Colonic mucosa (tissue), 4 donors: ENCODE results near the gene CDH16. TPM values are rescaled to one million over a fixed set of nuclear protein-coding genes. Genes with fewer than 3 reads are reported as not detected.
"Not testable (repeated sequence)": the region's sequence is repeated elsewhere in the genome, so short reads cannot be mapped to it uniquely, and the experiment has no call there.

Experiments
- DNase-seq: peaks from one replicate; pipeline ENCODE4 v3.0.0-alpha.2; 2020
- H3K27ac ChIP-seq: fragments of 200-600 bp; one replicate; pipeline ENCODE4 v1.8.0; 2021
- H3K27me3 ChIP-seq: fragments of 200-600 bp; one replicate; pipeline ENCODE4 v1.8.0; 2021
- H3K36me3 ChIP-seq: fragments of 200-600 bp; one replicate; pipeline ENCODE4 v1.8.0; 2021
- H3K4me1 ChIP-seq: fragments of 200-600 bp; one replicate; pipeline ENCODE4 v1.8.0; 2021; ENCODE audit warnings: mild to moderate bottlenecking
- H3K4me3 ChIP-seq: fragments of 200-600 bp; one replicate; pipeline ENCODE4 v1.8.0; 2021
- H3K9ac ChIP-seq, 2 donors: one replicate each; pipeline ENCODE4 v1.7.0; 2013; ENCODE audit warnings: control low read depth in 2 of 2, low read depth in 2 of 2, low read length in 2 of 2
- H3K9me3 ChIP-seq: fragments of 200-600 bp; one replicate; pipeline ENCODE4 v1.8.0; 2021
- intact Hi-C: fragments of 100-400 bp; cut with DNase I; formaldehyde crosslinking; loops from one replicate; pipeline ENCODE4 v1.14.1; 2022
- total RNA-seq, 2 donors: library from RNA; stranded (reverse); fragmentation: NEBNext Ultra II Directional in 1 of 2; extraction: Animal tissue kit (Norgen Biotek cat#: 25700) in 1 of 2; gene quantifications; one replicate each; pipeline ENCODE4 v1.2.1, GENCODE V29; 2021
- TF ChIP-seq, protein P1 (sequence below): fragments of 200-600 bp; IDR thresholded peaks from one replicate; pipeline ENCODE4 v1.8.0; 2022; ENCODE audit warnings: antibody characterized with exemption, mild to moderate bottlenecking
- donor health status: healthy.
- donor health status: DM: no; HTN: no; CAD: no.
- donor health status: DM: no; HTN: no; CAD: no.

The CDH16 gene
- total RNA-seq, 2 donors from 2014 or later, result 0.72 to 1.8 TPM

DNA sequence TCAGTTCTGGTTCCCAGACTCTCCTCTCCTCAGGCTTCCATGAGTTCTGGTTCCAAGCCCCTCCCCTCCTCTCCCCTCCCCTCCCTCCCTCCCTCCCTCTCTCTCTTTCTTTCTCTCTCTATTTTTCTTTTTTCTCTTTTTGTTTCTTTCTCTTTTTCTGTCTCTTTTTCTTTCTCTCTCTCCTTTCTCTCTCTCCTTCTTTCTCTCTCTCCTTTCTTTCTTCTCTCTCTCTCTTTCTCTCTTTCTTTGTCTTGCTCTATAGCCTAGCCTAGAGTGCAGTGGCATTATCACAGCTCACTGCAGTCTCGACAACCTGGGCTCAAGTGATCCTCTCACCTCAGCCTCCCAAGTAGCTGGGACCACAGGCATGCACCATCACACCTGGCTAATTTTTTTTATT, 41.6 kb upstream of the CDH16 start:
- H3K4me1 ChIP-seq, result peaks cover 4% of the 10 kb centered on the region
- no peak overlapping the region for H3K4me3 ChIP-seq
- no peaks in the 10 kb centered on the region for H3K9me3 ChIP-seq
- H3K9ac ChIP-seq, result no peak overlapping the region
- no peaks in the 10 kb centered on the region for H3K27me3 ChIP-seq
- no peak overlapping the region for H3K27ac ChIP-seq
- intact Hi-C loops, result no loop called here
- TF ChIP-seq, protein P1, sequence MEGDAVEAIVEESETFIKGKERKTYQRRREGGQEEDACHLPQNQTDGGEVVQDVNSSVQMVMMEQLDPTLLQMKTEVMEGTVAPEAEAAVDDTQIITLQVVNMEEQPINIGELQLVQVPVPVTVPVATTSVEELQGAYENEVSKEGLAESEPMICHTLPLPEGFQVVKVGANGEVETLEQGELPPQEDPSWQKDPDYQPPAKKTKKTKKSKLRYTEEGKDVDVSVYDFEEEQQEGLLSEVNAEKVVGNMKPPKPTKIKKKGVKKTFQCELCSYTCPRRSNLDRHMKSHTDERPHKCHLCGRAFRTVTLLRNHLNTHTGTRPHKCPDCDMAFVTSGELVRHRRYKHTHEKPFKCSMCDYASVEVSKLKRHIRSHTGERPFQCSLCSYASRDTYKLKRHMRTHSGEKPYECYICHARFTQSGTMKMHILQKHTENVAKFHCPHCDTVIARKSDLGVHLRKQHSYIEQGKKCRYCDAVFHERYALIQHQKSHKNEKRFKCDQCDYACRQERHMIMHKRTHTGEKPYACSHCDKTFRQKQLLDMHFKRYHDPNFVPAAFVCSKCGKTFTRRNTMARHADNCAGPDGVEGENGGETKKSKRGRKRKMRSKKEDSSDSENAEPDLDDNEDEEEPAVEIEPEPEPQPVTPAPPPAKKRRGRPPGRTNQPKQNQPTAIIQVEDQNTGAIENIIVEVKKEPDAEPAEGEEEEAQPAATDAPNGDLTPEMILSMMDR, result no peak
- DNase-seq, result no peak
- H3K36me3 ChIP-seq, result no peaks in the 10 kb centered on the region

DNA sequence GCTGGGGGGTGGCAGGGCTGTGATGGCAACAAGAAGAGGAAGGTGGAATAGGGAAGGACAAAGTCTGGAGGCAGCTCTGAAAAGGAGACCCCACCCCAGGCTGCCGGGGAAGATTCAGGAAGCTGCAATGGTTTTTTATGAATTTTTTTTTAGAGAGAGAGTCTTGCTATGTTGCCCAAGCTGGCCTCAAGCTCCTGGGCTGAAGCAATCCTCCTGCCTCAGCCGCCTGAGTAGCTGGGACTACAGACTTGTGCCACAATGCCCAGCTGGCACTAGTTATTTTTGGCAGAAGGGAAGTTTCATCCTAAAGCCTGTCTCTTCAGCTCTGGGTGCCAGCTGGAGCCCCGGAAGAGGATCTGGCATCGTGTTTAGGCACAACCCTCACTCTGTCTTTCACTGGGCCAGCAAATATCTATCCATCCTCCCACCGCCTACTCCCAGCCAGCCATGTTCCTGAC, 41.0 kb upstream of the CDH16 start:
- Histone ChIP-seq H3K4me1 (peaks cover 4% of the 10 kb centered on the region), H3K4me3 (no peak overlapping the region), H3K9me3 (no peaks in the 10 kb centered on the region), H3K27ac (peak overlapping the region; percentile 22), H3K9ac (peak overlapping the region in 1 of 2 donors; percentile 2), H3K36me3 (no peaks in the 10 kb centered on the region), H3K27me3 (no peaks in the 10 kb centered on the region)
- TF ChIP-seq, protein P1, result no peak
- intact Hi-C loops, result no loop called here
- DNase-seq, result peak; percentile 61

DNA sequence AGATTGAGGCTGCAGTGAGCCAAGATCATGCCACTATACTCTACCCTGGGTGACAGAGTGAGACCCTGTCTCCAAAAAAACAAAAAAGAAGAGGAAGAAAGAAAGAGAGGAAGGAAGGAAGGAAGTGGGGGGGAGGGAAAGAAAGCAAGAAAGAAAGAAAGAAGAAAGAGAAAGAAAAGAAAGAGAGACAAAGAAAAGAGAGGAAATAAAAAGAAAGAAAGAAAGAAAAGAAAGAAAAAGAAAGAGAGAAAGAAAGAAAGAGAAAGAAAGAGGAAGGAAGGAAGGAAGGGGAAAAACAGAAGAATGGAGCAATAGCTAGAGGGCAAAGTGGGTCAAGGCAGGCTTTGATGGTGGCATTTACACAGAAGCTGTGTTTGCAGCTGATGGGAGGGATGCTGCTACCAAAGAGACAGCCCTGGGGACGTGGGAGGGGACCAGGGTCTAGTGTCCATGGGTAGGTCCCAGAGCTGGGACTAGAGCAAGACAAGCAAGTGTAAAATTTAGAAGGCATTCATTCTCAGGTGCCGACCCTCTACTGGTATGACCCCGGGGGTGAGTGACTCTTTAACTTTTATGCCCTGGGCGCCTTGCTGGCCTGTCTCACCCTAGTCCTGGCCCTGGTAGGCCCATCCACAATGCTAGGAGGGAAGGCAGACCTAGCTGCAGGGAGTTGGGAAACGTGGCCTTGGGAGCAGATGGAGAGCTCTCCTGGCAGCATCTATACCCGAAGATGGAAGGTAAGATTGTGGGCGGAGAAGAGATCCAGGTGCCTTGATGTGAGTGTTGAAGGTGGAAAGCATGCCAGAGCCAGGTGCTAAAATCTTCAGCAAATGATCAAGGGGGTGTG, 40.4 kb upstream of the CDH16 start:
- peak overlapping the region in 1 of 2 donors; percentile 2 for H3K9ac ChIP-seq
- no peaks in the 10 kb centered on the region for H3K36me3 ChIP-seq
- H3K27ac ChIP-seq, result no peak overlapping the region
- no peaks in the 10 kb centered on the region for H3K27me3 ChIP-seq
- H3K4me1 ChIP-seq, result peaks cover 4% of the 10 kb centered on the region
- no peaks in the 10 kb centered on the region for H3K9me3 ChIP-seq
- intact Hi-C loops, result no loop called here
- no peak for DNase-seq
- H3K4me3 ChIP-seq, result no peak overlapping the region
- TF ChIP-seq, protein P1, result no peak

DNA sequence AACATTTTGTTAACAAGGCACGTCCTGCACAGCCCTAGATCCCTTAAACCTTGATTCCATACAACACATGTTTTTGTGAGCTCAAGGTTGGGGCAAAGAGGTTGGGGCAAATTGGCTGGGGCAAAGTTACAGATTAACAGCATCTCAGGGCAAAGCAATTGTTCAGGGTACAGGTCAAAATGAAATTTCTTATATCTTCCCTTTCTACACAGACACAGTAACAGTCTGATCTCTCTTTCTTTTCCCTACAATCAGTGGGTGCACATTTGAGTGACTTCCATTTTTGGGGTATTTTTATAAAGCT, 37.4 kb upstream of the CDH16 start:
- H3K36me3 ChIP-seq, H3K9ac ChIP-seq, H3K27me3 ChIP-seq, H3K4me1 ChIP-seq, H3K4me3 ChIP-seq, intact Hi-C loops, DNase-seq, H3K9me3 ChIP-seq: not testable (repeated sequence)
- peak overlapping the region; percentile 39 for H3K27ac ChIP-seq

DNA sequence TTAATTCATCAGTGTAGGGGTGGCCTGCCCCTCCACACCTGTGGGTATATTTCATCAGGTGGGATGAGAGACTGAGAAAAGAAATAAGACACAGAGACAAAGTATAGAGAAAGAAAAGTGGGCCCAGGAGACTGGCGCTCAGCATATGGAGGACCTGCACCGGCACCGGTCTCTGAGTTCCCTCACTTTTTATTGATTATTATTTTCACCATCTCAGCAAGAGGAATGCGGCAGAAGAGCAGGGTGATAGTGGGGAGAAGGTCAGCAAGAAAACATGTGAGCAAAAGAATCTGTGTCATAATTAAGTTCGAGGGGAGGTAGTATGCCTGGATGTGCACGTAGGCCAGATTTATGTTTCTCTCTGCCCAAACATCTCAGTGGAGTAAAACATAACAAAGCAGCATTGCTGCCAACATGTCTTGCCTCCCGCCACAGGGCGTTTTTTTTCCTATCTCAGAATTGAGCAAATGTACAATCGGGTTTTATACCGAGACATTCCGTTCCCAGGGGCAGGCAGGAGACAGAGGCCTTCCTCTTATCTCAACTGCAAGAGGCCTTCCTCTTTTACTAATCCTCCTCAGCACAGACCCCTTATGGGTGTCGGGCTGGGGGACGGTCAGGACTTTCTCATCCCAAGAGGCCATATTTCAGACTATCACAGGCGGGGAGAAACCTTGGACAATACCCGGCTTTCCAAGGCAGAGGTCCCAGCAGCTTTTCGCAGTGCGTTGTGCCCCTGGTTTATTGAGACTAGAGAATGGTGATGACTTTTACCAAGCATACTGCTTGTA, 36.9 kb upstream of the CDH16 start:
- H3K9ac ChIP-seq, H3K4me1 ChIP-seq, H3K9me3 ChIP-seq, H3K27me3 ChIP-seq, H3K4me3 ChIP-seq, H3K36me3 ChIP-seq, DNase-seq, intact Hi-C loops: not testable (repeated sequence)
- peak overlapping the region; percentile 39 for H3K27ac ChIP-seq

DNA sequence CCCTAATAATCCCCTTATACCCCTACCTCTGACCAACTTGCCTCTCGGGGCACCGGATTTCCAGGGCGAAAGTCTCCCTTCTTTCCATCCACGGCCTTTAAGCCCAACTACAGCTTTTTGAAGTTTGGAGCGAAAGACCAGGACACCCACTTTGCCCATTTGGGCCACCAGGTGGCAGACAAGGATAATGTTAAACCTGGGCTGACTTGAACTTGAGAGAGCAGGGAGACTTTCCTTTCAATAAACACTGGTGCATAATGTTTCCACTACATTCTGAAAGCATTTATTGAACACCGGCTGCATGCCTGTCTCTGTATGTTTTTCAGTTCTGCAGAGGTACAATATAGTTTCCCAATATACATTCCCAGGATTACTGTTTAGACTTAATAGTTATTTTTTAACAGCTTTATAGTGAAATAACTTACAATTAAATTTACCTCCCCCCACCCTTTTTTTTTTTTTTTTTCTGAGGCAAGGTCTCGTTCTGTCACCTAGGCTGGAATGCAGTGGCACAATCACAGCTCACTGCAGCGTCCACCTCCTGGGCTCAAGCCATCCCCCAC, 35.5 kb upstream of the CDH16 start:
- no peaks in the 10 kb centered on the region for H3K36me3 ChIP-seq
- H3K4me1 ChIP-seq, result peaks cover 4% of the 10 kb centered on the region
- no peaks in the 10 kb centered on the region for H3K9me3 ChIP-seq
- H3K27me3 ChIP-seq, result no peaks in the 10 kb centered on the region
- DNase-seq, result peak; percentile 94
- TF ChIP-seq, protein P1, result peak; percentile 81
- intact Hi-C loops, result no loop called here
- no peak overlapping the region for H3K4me3 ChIP-seq
- peak overlapping the region; percentile 62 for H3K27ac ChIP-seq
- H3K9ac ChIP-seq, result peak overlapping the region in 1 of 2 donors; percentile 71
